PC-3 (cell line): Measurements from ENCODE around the gene RAC3. TPM values are rescaled to one million over a fixed set of nuclear protein-coding genes. Genes with fewer than 3 reads are reported as not detected.

Experiments
- ATAC-seq: fragments of 200-7000 bp; cut with Tn5 transposase; 2 replicates; pipeline ENCODE4 v1.9.1; 2020; ENCODE audit warnings: mild to moderate bottlenecking, moderate library complexity
- BruUV-seq: library from RNA; stranded (reverse); fragments of 400-500 nt; replicated peaks from 2 replicates; lab custom pipeline; 2021; lab: Mats Ljungman, UMichigan
- CTCF ChIA-PET: fragments of 300-600 bp; sonication (Branson Sonifier 250); formaldehyde crosslinking; loops from one replicate; lab custom pipeline; 2022; ENCODE audit warnings: antibody characterized with exemption; lab: Charles Lee
- POLR2A ChIA-PET: fragments of 300-600 bp; sonication (Branson Sonifier 250); formaldehyde crosslinking; loops from one replicate; lab custom pipeline; 2022; ENCODE audit warnings: antibody characterized with exemption; ENCODE audit not compliant: unreplicated experiment; lab: Charles Lee
- DNase-seq: peaks from one replicate; pipeline ENCODE4 v3.0.0-alpha.2; 2015
- H2AFZ ChIP-seq: fragments of 300-600 bp; sonication (generic); 2 replicates; pipeline ENCODE4 v1.6.0; 2016; ENCODE audit warnings: antibody characterized with exemption, low read length
- H3F3A ChIP-seq: fragments of 300-600 bp; sonication (generic); one replicate; pipeline ENCODE4 v1.6.0; 2017; ENCODE audit warnings: antibody characterized with exemption, low read length, control low read depth, mild to moderate bottlenecking; ENCODE audit not compliant: unreplicated experiment
- H3K27ac ChIP-seq: fragments of 300-600 bp; sonication (generic); 2 replicates; pipeline ENCODE4 v1.5.1; 2016; ENCODE audit warnings: mild to moderate bottlenecking, low read length
- H3K27me3 ChIP-seq: fragments of 300-600 bp; sonication (generic); 2 replicates; pipeline ENCODE4 v1.6.1; 2016; ENCODE audit warnings: low read length, mixed read lengths
- H3K36me3 ChIP-seq: fragments of 300-600 bp; sonication (generic); 2 replicates; pipeline ENCODE4 v1.6.1; 2016; ENCODE audit warnings: low read depth, mixed run types, low read length, mixed read lengths
- H3K4me1 ChIP-seq: fragments of 300-600 bp; sonication (generic); 2 replicates; pipeline ENCODE4 v1.5.1; 2016; ENCODE audit warnings: low read length; ENCODE audit not compliant: insufficient read depth
- H3K4me2 ChIP-seq: fragments of 300-600 bp; sonication (generic); 2 replicates; pipeline ENCODE4 v1.6.0; 2016; ENCODE audit warnings: low read length
- H3K4me3 ChIP-seq: fragments of 300-600 bp; sonication (generic); 2 replicates; pipeline ENCODE4 v1.5.1; 2016; ENCODE audit warnings: mild to moderate bottlenecking, low read length, mixed read lengths
- H3K79me2 ChIP-seq: fragments of 300-600 bp; sonication (generic); 2 replicates; pipeline ENCODE4 v1.6.1; 2017; ENCODE audit warnings: low read length, mixed read lengths
- H3K9ac ChIP-seq: fragments of 300-600 bp; sonication (generic); 2 replicates; pipeline ENCODE4 v1.6.0; 2016; ENCODE audit warnings: mild to moderate bottlenecking, low read length
- H3K9me2 ChIP-seq: fragments of 300-600 bp; sonication (generic); replicated peaks from 2 replicates; pipeline ENCODE4 v1.6.1; 2016; ENCODE audit warnings: mixed run types, low read length, mixed read lengths
- H3K9me3 ChIP-seq: fragments of 300-600 bp; sonication (generic); 2 replicates; pipeline ENCODE4 v1.6.1; 2016; ENCODE audit warnings: low read length, mixed read lengths
- H4K20me1 ChIP-seq: fragments of 300-600 bp; sonication (generic); 2 replicates; pipeline ENCODE4 v1.6.1; 2016; ENCODE audit warnings: low read length, mixed read lengths
- EZH2 ChIP-seq: fragments of 300-600 bp; sonication (generic); IDR thresholded peaks from one replicate; pipeline ENCODE4 v1.6.1; 2017; ENCODE audit warnings: antibody characterized with exemption, mild to moderate bottlenecking, low read length; ENCODE audit not compliant: unreplicated experiment
- EZH2phosphoT487 ChIP-seq: fragments of 300-600 bp; sonication (generic); IDR thresholded peaks from 2 replicates; pipeline ENCODE4 v1.6.1; 2018; ENCODE audit warnings: mild to moderate bottlenecking, antibody characterized with exemption, low read length, borderline replicate concordance
- intact Hi-C: fragments of 100-400 bp; cut with micrococcal nuclease; formaldehyde crosslinking; loops from 2 replicates; pipeline ENCODE4 v1.9.0; 2023
- total RNA-seq: library from RNA; depleted of rRNA; stranded (reverse); fragments of >200 nt; gene quantifications from 2 replicates; pipeline ENCODE4 v1.2.3, GENCODE V29; 2014
- TF ChIP-seq, protein P1 (sequence below): fragments of 300-600 bp; sonication (generic); conservative IDR thresholded peaks from 2 replicates; pipeline ENCODE4 v1.5.1; 2017; ENCODE audit warnings: antibody characterized with exemption, low read depth, mild to moderate bottlenecking, low read length

RAC3 gene
- total RNA-seq, 1 experiment from 2014 or later, result 52.2 TPM

DNA sequence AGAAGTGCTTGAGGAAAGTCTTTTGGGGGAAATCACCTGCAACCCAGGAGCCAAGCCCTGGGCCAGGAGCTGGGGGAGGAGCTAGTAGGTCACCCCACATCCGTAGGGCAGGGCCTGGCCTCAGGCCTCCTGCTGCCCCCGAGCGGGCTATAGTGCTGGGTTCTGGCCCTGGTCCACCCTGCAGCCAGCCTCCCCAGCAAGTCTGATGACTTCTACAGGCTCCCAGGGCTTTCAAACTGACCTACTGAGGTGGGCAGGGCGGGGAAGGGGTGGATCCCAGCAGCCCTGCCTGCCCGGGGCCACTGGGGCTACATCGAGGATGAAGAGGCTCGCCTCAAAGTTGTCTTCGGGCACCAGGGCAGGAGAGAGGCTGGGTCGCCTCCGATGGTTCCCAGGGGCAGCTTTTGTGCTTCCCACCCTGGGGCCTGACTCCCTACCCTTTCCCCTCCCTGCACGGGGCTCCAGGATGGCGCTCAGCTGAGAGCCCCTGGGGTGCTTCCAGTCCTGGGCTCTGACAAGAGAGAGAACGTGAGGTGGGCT is 13.8 kb upstream of the RAC3 start:
- Histone ChIP-seq H4K20me1 (peaks cover 7% of the 10 kb centered on the region; the same call in 1 of the 2 replicates), H3K27me3 (no peaks in the 10 kb centered on the region), H3K9me3 (no peaks in the 10 kb centered on the region), H3K4me2 (no peak overlapping the region), H2AFZ (no peak overlapping the region), H3K4me3 (no peak overlapping the region), H3K27ac (no peak overlapping the region), H3F3A (no peaks in the 10 kb centered on the region), H3K79me2 (peaks cover 28% of the 10 kb centered on the region), H3K36me3 (no peaks in the 10 kb centered on the region; the same call in 1 of the 2 replicates), H3K4me1 (0 out of 2 replicates have a peak, but pooled peaks cover 12% of the 10 kb centered on the region), H3K9me2 (no peaks in the 10 kb centered on the region), H3K9ac (no peak overlapping the region)
- no TSS peak for BruUV-seq
- intact Hi-C loops, result no loop called here
- ATAC-seq (no peak), DNase-seq (no peak)
- ChIA-PET POLR2A (no interaction called here), CTCF (interaction anchor here (0.6 kb wide), 1 partner anchor 50 kb away, joined by 13 read pairs; no protein-coding TSS in a partner anchor)
- TF ChIP-seq EZH2, result no peak
- TF ChIP-seq, protein P1, sequence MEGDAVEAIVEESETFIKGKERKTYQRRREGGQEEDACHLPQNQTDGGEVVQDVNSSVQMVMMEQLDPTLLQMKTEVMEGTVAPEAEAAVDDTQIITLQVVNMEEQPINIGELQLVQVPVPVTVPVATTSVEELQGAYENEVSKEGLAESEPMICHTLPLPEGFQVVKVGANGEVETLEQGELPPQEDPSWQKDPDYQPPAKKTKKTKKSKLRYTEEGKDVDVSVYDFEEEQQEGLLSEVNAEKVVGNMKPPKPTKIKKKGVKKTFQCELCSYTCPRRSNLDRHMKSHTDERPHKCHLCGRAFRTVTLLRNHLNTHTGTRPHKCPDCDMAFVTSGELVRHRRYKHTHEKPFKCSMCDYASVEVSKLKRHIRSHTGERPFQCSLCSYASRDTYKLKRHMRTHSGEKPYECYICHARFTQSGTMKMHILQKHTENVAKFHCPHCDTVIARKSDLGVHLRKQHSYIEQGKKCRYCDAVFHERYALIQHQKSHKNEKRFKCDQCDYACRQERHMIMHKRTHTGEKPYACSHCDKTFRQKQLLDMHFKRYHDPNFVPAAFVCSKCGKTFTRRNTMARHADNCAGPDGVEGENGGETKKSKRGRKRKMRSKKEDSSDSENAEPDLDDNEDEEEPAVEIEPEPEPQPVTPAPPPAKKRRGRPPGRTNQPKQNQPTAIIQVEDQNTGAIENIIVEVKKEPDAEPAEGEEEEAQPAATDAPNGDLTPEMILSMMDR, result no peak
- no peak for TF ChIP-seq EZH2phosphoT487

DNA sequence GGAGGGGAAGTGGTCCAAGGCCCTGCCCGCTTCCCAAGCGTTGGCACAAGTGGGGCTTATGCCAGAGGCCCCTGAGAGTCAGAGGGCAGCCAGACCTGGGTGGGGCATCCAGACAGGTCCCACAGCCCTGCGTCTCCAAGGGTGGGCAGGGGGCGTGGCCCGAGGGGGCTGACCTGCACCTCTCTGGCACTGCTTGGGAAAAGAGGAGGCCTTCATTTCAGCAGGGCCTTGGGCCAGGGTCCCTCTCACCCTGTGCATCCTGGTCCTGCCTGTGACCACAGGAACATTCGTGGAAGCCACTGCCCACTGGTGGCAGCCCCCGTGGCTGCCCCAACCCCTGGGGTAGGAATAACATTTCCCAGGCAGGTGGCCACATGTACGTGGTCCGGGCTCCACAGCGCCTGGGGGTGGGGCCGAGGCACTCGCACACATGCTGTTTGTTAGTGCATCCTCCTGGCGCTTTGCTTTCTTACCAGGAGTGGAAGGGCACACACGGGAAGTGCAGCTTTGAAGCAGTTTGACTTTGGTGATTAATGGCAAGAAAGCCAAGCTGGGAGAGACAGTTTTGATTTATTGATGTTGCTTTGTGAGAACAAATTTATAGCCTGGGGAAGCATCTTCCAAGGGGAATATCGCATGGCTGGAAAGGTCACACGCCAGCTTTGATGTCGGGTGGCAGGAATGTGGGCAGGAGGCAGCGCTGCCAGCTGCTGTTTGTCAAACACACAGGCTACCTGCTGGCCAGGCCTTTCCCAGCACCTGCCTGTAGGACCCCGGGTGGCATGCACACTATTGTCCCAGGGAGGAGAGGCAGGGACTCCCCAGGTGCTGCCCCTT is 13.1 kb upstream of the RAC3 start:
- ATAC-seq, result no peak

More for the DNA sequence above, 13.1 kb upstream of the RAC3 start:
- Histone ChIP-seq H2AFZ (no peak overlapping the region), H3K27me3 (no peaks in the 10 kb centered on the region), H3K4me2 (no peak overlapping the region), H3K27ac (no peak overlapping the region), H3K9ac (no peak overlapping the region), H3K4me1 (0 out of 2 replicates have a peak, but pooled peaks cover 12% of the 10 kb centered on the region), H3F3A (no peaks in the 10 kb centered on the region), H3K79me2 (peaks cover 29% of the 10 kb centered on the region), H4K20me1 (peaks cover 7% of the 10 kb centered on the region; the same call in 1 of the 2 replicates), H3K9me3 (no peaks in the 10 kb centered on the region), H3K4me3 (no peak overlapping the region), H3K9me2 (no peaks in the 10 kb centered on the region), H3K36me3 (no peaks in the 10 kb centered on the region; the same call in 1 of the 2 replicates)
- TF ChIP-seq, protein P1, result no peak
- TF ChIP-seq EZH2 (no peak), EZH2phosphoT487 (no peak)
- ChIA-PET CTCF (no interaction called here), POLR2A (no interaction called here)
- BruUV-seq, result no TSS peak
- intact Hi-C loops, result no loop called here
- DNase-seq, result no peak
